GM18505 (cell line): ENCODE results near the gene MIPEP.
A peak's percentile ranks its signal among the peaks of the same experiment; 100 is the strongest.

ENCODE experiments used
- ATAC-seq: cut with Tn5 transposase; IDR thresholded peaks from one replicate; pipeline ENCODE4 v1.9.1; 2021; ENCODE audit not compliant: unreplicated experiment
- POLR2A ChIP-seq: IDR thresholded peaks from 4 replicates; pipeline ENCODE4 v1.6.1; 2011; ENCODE audit warnings: borderline replicate concordance; ENCODE audit not compliant: insufficient read depth, insufficient read length; ENCODE audit errors: extremely low read depth

Gene MIPEP

GRCh38 chr13:23888658-23889614 lies at the start of gene MIPEP:
Gene MIPEP (minus strand): TSS chr13:23889400. CDS start chr13:23889320, 80 bp downstream.
- TF ChIP-seq POLR2A, result peak; percentile 69
- peak; percentile 95 for ATAC-seq

DNA sequence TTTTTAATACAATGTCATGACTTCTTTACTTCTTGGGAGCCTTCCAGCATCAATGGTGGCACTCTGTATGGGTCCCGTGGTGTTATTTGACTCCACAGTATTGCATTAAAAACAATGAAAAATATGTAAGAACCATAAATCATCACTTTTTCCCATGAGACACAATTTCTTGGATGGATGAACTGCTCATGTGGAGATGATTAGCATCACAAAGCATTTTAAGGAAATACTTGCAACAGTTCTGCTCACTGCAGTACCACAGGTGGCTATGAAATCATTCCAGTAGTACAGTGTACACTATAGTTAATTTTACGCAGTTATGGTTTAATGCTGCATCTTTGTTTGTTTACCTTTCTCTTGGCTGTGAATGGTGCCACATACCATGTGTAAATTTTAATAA lies 45.3 kb upstream of the MIPEP start:
- no peak for TF ChIP-seq POLR2A
- ATAC-seq, result no peak

DNA sequence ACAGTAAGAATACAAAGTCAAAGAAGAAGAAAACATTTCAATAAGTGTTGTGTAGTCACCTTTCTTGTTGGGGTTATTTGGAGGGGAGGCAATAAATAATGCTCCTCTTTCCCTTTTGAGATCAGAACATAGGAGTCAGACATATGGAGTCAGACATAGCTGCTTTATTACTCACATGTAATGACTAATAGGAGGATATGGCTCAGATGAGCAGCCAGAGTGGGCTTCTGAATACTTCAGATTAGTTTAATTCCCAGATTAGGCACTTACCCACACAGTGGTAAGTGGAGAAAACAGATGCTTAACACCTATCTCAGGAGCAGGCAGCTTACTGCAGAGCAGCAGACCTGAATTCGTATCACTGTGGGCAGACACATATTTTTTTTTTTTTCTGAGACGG lies 39.8 kb upstream of the MIPEP start:
- no peak for TF ChIP-seq POLR2A
- ATAC-seq, result no peak

DNA sequence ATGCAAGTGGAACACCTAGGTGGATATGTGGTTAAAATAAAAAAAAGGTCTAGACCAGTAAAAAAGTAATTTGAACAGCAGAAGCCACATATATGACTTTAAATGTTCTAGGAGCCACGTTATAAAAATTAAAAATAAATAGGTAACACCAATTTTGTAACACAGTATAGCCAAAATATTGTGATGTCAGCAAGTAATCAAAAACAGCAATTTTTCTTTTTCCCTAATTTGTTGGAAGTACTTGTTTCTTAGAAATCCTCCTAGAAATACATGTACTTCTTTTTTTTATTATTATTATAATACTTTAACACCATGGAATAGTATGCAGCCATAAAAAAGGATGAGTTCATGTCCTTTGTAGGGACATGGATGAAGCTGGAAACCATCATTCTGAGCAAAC lies 33.8 kb upstream of the MIPEP start:
- no peak for TF ChIP-seq POLR2A
- no peak for ATAC-seq

DNA sequence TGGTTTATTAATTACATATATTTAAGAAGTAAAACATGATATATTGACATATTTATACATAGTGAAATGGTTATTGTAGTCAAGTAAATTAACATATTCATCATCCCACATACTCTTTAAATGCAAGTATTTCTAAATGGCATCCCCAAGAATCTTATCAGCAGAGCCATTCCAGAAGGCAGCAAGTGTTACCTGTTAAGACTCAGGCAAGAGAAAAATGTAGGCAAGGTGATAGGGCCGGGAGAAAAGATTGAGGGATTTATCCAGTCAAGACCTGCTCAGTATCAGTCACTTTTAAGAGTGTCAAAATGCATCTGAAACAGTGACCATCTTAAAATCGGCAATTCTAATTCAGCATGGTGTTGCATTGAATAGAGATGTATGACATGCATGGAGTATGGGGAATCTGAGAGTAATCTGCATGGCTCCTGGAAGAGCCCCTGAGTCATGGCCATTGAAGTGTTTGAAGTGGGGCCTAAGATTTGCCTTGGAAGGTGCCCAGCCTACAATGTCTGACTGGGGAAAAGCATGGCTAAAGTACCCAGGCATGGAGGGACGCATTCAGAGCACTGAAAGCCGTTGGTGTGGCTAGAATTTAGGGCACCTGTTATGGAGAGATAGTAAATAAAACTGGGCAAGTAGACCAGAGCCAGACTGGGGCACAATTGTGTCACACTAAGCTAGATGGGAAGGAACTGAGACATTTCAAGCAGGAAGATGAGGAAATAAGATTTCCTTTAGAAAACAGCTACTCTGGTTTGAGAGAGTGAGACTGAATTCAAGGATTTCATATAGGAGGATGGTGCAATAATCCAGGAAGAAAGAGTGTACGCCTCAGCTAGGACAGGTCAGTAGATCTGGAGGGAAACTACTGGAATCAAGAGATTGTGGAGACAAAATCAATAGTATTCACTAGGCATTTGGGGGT lies 33.1 kb upstream of the MIPEP start:
- no peak for TF ChIP-seq POLR2A
- ATAC-seq, result no peak

- TF ChIP-seq POLR2A, result no peak
- ATAC-seq, result no peak
Observed at GRCh38 chr13:23921451-23921888, 32.3 kb upstream of the MIPEP start.

DNA sequence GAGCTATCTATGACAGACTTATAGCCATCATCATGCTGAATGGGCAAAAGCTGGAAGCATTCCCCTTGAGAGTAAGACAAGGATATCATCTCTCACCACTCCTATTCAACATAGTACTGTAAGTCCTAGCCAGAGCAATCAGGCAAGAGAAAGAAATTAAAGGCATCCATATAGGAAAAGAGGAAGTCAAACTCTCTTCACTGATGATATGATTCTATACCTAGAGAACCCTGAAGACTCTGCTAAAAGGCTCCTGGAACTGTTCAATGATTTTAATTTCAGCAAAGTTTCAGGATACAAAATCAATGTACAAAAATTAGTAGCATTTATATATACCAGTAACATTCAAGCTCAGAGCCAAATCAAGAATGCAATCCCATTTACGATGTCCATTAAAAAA lies 29.8 kb upstream of the MIPEP start:
- ATAC-seq, result no peak
- TF ChIP-seq POLR2A, result no peak

- no peak for ATAC-seq
- no peak for TF ChIP-seq POLR2A
Observed at GRCh38 chr13:23918208-23918607, 29.0 kb upstream of the MIPEP start.

DNA sequence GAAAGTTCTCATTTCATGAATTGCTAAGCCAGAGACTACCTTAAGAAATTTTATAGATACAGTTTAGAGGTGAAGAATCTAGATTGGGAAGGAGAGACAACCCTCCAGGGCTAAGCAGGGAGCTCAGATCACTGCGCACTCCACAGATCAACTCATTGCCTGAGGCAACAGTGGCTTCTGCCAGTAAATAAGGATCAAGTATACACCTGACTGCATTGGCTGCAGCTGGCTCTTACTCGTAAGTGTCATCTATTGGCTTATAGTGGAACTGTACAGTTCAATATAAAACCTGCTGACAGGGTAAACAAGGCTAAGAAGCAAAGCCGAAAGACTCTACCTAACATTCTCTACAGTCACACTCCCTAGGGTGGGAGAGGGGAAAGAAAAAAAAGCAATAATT lies 26.1 kb upstream of the MIPEP start:
- no peak for ATAC-seq
- no peak for TF ChIP-seq POLR2A

DNA sequence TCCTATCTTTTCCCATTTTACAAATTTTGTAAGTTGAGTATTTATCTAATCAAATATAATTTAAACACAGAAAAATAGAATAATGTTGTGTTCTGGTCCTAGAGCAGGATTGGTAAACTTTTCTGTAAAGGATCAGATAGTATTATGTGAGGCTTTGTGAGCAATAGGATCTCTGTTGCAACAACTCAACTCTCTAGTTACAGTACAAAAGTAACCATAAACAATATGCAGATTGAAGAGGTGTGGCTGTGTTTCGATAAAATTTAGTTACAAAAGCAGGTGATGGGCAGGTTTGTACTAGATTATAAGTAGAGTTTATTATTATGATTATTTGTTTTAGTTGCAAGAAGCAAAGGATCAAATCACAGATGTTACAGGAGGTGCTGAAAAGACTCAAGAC lies 23.3 kb upstream of the MIPEP start:
- ATAC-seq, result no peak
- TF ChIP-seq POLR2A, result no peak

GRCh38 chr13:23909606-23910005 lies 20.4 kb upstream of the MIPEP start:
- no peak for TF ChIP-seq POLR2A
- no peak for ATAC-seq

GRCh38 chr13:23905766-23906165 lies 16.6 kb upstream of the MIPEP start:
- no peak for ATAC-seq

DNA sequence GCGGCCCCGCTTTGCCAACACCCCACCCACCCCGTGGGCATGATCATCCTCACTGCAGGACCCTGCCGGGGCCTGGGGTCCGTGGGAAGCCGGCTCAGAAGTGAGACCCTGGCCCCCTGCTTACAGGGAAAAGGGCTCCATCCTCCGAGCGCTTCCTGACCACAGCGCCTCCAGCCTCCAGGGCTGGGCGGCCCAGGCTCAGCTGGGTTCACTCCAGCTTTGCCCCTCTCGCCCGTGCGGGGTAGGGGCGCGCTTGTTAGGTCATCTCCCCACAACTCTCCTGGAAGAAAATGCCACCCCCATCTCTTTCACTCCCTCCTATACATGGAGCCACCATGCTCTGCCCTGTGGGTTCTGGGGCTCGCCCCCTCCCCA lies 14.7 kb upstream of the MIPEP start:
- ATAC-seq, result no peak
- no peak for TF ChIP-seq POLR2A

More at GRCh38 chr13:23905766-23906165, 16.6 kb upstream of the MIPEP start:
- TF ChIP-seq POLR2A, result no peak
